Small intestine (tissue), 7 donors: Measurements from ENCODE around the gene NLRC3. TPM values are rescaled to one million over a fixed set of nuclear protein-coding genes. Genes with fewer than 3 reads are reported as not detected.
"Not testable (repeated sequence)": the region's sequence is repeated elsewhere in the genome, so short reads cannot be mapped to it uniquely, and the experiment has no call there.

Experiments used
- DNase-seq, 2 donors: peaks; one replicate each; pipeline versions ENCODE4 v3.0.0 to v3.0.0-alpha.2; 2013
- FAIRE-seq: peaks from 2 replicates; lab custom pipeline; 2012; peaks lifted over from hg19 to GRCh38; lab: Jason Lieb, UNC
- H3K27ac ChIP-seq, 3 donors: one replicate each; pipeline ENCODE4 v1.5.1; 2013; ENCODE audit warnings: low read length in 2 of 3, mild to moderate bottlenecking in 2 of 3, control low read depth in 1 of 3, inconsistent platforms in 1 of 3, low read depth in 1 of 3, moderate library complexity in 1 of 3
- H3K27me3 ChIP-seq, 3 donors: one replicate each; pipeline ENCODE4 v1.6.1; 2013; ENCODE audit warnings: low read length in 3 of 3, inconsistent platforms in 1 of 3; ENCODE audit not compliant: control insufficient read depth in 3 of 3, insufficient read depth in 3 of 3
- H3K36me3 ChIP-seq, 3 donors: one replicate each; pipeline ENCODE4 v1.6.1; 2013; ENCODE audit warnings: low read length in 3 of 3, inconsistent platforms in 1 of 3, low read depth in 1 of 3, mild to moderate bottlenecking in 1 of 3, moderate library complexity in 1 of 3; ENCODE audit not compliant: control insufficient read depth in 3 of 3, insufficient read depth in 2 of 3
- H3K4me1 ChIP-seq, 3 donors: one replicate each; pipeline ENCODE4 v1.6.1; 2013; ENCODE audit warnings: low read length in 2 of 3, inconsistent platforms in 1 of 3, low read depth in 1 of 3, mild to moderate bottlenecking in 1 of 3, moderate library complexity in 1 of 3; ENCODE audit not compliant: control insufficient read depth in 3 of 3, insufficient read depth in 2 of 3
- H3K4me3 ChIP-seq, 3 donors: one replicate each; pipeline ENCODE4 v1.5.1; 2013; ENCODE audit warnings: low read length in 3 of 3, control low read depth in 1 of 3, inconsistent platforms in 1 of 3, low read depth in 1 of 3, mild to moderate bottlenecking in 1 of 3, moderate library complexity in 1 of 3
- H3K9me3 ChIP-seq, 2 donors: one replicate each; pipeline ENCODE4 v1.6.1; 2013; ENCODE audit warnings: low read depth in 1 of 2, low read length in 1 of 2; ENCODE audit not compliant: control insufficient read depth in 2 of 2, insufficient read depth in 1 of 2
- WGBS, 3 donors: extraction: QIAGEN DNeasy Blood & Tissue Kit; methylation state at CpG; one replicate each; pipeline ENCODE4 v1.1.7; 2013; 5-methylcytosine and 5-hydroxymethylcytosine counted together
- polyA plus RNA-seq, 4 donors: library from polyadenylated mRNA; stranded (reverse) in 3 of 4; unstranded in 1 of 4; fragments of 200-250 nt in 3 of 4; fragments of 120-200 nt in 1 of 4; gene quantifications; one replicate each; pipeline versions ENCODE4 v1.2.1 to v1.2.3, GENCODE V29; 2013
- donor health status: healthy with polysubstance abuse.
- donor health status: control.
- donor health status: control.
- donor health status: Bipolar disorder and iron deficiency.
- donor health status: healthy.

The NLRC3 gene
- polyA plus RNA-seq, 4 donors, result 0.67 to 1.9 (median 0.95) TPM

DNA sequence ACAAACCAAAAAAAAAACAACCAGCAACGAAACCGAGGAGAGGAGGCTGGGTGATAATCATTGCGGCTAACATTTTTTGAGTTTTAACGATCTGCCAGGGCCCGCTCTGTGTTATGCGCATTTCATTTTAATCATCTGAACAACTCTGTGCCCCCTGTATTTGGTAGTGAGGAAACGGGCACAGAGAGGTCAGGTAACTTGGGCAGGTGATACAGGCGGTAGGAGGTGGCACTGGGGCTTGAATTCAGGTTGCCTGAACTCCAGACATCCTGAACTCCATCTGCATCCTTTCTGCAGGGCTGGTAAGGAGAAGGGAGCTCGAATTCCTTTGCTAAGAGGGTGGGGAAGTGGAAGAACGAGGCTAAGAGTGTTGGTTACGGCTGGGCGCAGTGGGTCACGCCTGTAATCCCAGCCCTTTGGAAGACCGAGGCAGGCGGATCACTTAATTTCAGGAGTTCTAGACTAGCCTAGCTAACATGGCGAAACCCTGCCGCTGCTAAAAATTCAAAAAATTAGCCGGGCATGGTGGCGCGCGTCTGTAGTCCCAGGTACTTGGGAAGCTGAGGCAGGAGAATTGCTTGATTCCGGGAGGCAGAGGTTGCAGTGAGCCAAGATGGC is 75.3 kb downstream of the NLRC3 start:
- Histone ChIP-seq H3K27ac (no peak overlapping the region), H3K4me1 (peaks cover 0 to 2% (median 2%) of the 10 kb centered on the region in 3 donors), H3K27me3 (no peaks in the 10 kb centered on the region), H3K4me3 (peak overlapping the region in 2 of 3 donors; percentile 60 to 81), H3K36me3 (peaks cover 0 to 19% (median 2%) of the 10 kb centered on the region in 3 donors), H3K9me3 (no peaks in the 10 kb centered on the region)
- FAIRE-seq (no peak), DNase-seq (no peak)
- 76 to 86% (median 84%) methylated on average over 22 of the region's 22 CpGs for WGBS, 3 donors

DNA sequence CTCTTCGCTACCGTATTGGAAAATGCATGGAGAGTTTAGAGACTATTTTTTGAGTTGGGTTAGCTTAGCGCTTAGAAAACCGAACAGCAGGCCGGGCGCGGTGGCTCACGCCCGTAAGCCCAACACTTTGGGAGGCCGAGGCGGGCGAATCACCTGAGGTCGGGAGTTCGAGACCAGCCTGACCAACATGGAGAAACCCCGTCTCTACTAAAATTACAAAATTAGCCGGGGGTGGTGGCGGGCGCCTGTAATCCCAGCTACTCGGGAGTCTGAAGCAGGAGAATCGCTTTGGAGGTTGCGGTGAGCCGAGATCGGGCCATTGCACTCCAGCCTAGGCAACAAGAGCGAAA is 75.8 kb downstream of the NLRC3 start:
- H3K36me3 ChIP-seq, result peaks cover 0 to 15% (median 2%) of the 10 kb centered on the region in 3 donors
- WGBS, 3 donors, result 12 to 20% (median 15%) methylated on average over 24 of the region's 24 CpGs
- not testable (repeated sequence) for DNase-seq, FAIRE-seq, H3K4me1 ChIP-seq, H3K9me3 ChIP-seq, H3K27me3 ChIP-seq
- peak overlapping the region; percentile 60 to 81 (median 62) for H3K4me3 ChIP-seq
- H3K27ac ChIP-seq, result peak overlapping the region in 1 of 3 donors; percentile 74

DNA sequence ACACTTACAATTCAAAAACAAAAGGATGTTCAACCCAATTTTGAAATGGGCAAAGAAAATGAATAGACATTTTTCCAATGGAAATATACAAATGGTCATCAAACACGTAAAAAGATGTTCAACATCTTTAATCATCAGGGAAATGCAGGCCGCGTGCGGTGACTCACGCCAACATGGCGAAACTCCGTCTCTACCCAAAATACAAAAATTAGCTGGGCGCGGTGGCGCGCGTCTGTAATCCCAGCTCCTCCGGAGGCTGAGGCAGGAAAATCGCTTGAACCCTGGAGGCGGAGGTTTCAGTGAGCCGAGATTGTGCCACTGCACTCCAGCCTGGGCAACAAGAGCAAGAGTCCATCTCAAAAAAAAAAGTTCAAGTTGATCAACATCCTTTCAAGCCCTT is 78.2 kb downstream of the NLRC3 start:
- peaks cover 0 to 2% (median 2%) of the 10 kb centered on the region in 3 donors for H3K4me1 ChIP-seq
- H3K27me3 ChIP-seq, result no peaks in the 10 kb centered on the region
- 98% methylated on average over 16 of the region's 16 CpGs for WGBS, 3 donors
- DNase-seq (no peak), FAIRE-seq (no peak)
- H3K4me3 ChIP-seq, result no peak overlapping the region
- no peaks in the 10 kb centered on the region for H3K9me3 ChIP-seq
- no peaks in the 10 kb centered on the region for H3K36me3 ChIP-seq
- no peak overlapping the region for H3K27ac ChIP-seq

DNA sequence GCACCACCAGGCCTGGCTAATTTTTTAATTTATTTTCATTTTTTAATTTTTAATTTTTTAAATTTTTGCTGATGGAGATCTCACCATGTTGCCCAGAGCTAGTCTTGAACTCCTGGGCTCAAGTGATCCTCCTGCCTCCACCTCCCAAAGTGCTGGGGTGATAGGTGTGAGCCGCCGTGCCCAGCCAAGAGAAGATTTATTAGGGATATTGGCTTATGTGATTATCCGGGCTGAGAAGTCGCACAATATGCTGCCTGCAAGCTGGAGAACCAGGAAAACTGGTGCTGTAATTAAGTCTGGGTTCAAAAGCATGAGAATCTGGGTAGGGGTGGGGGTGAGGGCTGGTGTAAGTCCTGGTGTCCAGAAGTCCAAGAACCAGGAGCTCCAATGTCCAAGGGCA is 79.4 kb downstream of the NLRC3 start:
- H3K9me3 ChIP-seq, result no peaks in the 10 kb centered on the region
- no peak overlapping the region for H3K4me3 ChIP-seq
- 95 to 97% (median 95%) methylated on average over 4 of the region's 4 CpGs for WGBS, 3 donors
- H3K27ac ChIP-seq, result no peak overlapping the region
- FAIRE-seq, result no peak
- no peaks in the 10 kb centered on the region for H3K27me3 ChIP-seq
- peaks cover 0 to 2% (median 2%) of the 10 kb centered on the region in 3 donors for H3K4me1 ChIP-seq
- H3K36me3 ChIP-seq, result no peaks in the 10 kb centered on the region
- DNase-seq, result no peak

DNA sequence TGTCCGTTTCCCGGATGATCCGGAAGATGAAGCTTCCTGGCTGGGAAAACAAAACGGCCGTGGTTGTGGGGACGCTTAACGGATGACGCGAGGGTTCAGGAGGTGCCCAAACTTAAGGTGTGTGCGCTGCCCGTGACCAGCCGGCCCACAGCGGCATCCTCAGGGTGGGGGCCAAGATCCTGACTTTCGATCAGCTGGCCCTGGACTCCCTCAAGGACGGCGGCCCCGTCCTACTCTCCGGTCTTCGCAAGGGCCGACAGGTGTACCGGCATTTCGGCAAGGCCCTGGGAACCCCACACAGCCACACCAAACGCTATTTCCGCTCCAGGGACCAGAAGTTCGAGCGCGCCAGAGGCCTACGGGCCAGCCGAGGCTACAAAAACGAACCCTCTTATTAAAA is 80.8 kb downstream of the NLRC3 start:
- DNase-seq, result no peak
- no peak for FAIRE-seq
- H3K9me3 ChIP-seq, result no peaks in the 10 kb centered on the region
- no peak overlapping the region for H3K4me3 ChIP-seq
- H3K36me3 ChIP-seq, result no peaks in the 10 kb centered on the region
- H3K27me3 ChIP-seq, result no peaks in the 10 kb centered on the region
- H3K27ac ChIP-seq, result no peak overlapping the region
- H3K4me1 ChIP-seq, result no peaks in the 10 kb centered on the region
- WGBS, 3 donors, result 94 to 96% (median 96%) methylated on average over 30 of the region's 30 CpGs

DNA sequence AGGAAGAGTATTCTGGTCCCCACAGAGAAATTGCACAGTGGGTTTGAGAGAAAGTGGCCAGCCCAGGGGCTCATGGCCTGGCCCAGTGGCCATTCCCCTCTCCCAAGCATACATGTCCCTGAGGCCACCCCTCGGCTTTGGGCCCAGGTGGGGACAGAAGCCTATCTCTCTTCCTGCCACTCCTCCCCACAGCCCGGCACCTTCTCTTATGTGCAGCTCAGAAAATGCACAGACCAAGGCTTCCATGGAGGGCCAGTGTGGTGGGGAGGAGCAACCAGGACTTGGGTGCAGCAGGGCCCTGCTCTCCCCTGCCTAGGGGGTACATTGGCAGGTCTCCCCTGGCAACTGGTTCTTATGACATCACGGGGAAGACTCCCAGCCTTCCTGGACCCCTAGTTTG is 82.0 kb downstream of the NLRC3 start, which contains the start of gene C16orf90:
Gene C16orf90, minus strand, starts transcription at position 314 of the 400 bp plus-strand sequence. Its CDS starts 68 bp downstream, at position 246.
- Histone ChIP-seq H3K9me3 (no peaks in the 10 kb centered on the region), H3K4me3 (no peak within 1 kb of the TSS), H3K36me3 (no peaks in the 10 kb centered on the region), H3K27ac (no peak within 1 kb of the TSS), H3K4me1 (no peaks in the 10 kb centered on the region), H3K27me3 (no peaks in the 10 kb centered on the region)
- DNase-seq, result no peak
- no peak for FAIRE-seq
- WGBS, 3 donors, result 87 to 92% (median 88%) methylated on average over 3 of the region's 3 CpGs

DNA sequence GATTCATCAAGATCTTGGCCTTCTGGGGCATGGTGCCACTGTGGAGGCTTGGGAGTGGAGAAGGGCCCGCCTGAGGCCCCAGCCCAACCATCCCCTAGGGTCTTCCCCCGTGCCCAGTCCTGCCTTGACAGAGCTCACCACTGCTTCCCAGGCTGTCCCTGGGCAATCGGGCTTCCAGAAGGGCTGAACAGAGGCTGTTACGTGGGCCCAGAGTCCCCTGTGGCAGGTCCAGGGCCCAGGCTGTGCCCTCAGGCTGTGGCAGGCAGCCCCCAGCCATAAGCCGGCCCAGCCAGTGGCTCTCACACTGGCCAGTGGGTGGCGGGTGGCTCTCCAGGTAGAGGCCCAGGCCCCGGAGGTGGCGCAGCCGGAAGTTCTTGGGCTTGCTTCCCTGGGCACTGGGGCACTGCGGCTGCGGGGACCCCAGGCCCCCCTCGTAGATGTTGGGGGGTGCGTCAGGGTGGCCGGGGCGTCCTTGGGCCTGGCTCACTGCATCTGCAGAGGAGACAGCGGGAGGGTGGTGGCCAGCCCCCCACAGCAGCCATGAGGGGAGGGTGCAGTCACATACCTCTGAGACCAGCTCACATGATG is 82.7 kb downstream of the NLRC3 start:
- Histone ChIP-seq H3K9me3 (no peaks in the 10 kb centered on the region), H3K27ac (no peak overlapping the region), H3K4me3 (no peak overlapping the region), H3K27me3 (no peaks in the 10 kb centered on the region), H3K36me3 (no peaks in the 10 kb centered on the region), H3K4me1 (no peaks in the 10 kb centered on the region)
- no peak for FAIRE-seq
- WGBS, 3 donors, result 94 to 96% (median 94%) methylated on average over 14 to 16 of the region's 16 CpGs
- no peak for DNase-seq

DNA sequence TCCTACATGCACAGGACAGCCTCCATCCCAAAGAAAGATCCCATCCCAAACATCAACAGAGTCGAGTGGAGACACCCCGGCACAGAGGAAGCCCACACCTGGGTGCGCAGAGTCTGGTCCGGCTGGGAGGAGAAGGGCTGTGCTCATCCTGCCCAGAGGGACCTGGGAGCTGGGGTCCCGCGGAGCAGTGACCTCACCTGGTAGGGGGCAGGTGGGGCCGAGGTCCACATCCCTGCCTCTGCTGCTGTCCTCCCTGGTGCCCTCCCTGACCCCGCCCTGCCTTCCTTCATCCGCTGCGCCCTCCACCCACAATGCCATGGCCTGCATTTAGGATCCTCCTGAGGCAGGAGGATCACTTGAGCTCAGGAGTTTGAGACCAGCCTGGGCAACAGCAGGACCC is 84.8 kb downstream of the NLRC3 start:
- H3K4me3 ChIP-seq, result no peak overlapping the region
- WGBS, 3 donors, result 76 to 87% (median 80%) methylated on average over 10 of the region's 10 CpGs
- H3K9me3 ChIP-seq, result no peaks in the 10 kb centered on the region
- no peaks in the 10 kb centered on the region for H3K27me3 ChIP-seq
- no peak overlapping the region for H3K27ac ChIP-seq
- H3K4me1 ChIP-seq, result no peaks in the 10 kb centered on the region
- H3K36me3 ChIP-seq, result peaks cover 0 to 10% (median 1%) of the 10 kb centered on the region in 3 donors
- DNase-seq (no peak), FAIRE-seq (no peak)
